ENCODE results near the gene FXYD3.
A peak's percentile ranks its signal among the peaks of the same experiment; 100 is the strongest.

The FXYD3 gene

DNA sequence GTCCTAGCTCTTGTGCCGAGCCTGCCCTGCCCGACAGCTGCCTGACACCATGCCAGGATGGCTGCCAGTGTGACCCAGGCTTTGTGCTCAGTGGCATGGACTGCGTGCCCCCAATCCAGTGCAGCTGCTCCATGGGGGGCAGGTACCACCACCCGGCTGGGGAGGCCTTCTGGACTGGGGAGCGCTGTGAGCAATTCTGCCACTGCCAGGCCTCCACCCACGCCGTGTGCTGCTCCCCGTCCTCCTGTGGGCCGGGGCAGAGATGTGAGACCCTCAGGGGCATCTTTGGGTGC is 9.4 kb upstream of the FXYD3 start:
- no peak for DNase-seq (ENCODE audit: low read depth in 2 of 2)

DNA sequence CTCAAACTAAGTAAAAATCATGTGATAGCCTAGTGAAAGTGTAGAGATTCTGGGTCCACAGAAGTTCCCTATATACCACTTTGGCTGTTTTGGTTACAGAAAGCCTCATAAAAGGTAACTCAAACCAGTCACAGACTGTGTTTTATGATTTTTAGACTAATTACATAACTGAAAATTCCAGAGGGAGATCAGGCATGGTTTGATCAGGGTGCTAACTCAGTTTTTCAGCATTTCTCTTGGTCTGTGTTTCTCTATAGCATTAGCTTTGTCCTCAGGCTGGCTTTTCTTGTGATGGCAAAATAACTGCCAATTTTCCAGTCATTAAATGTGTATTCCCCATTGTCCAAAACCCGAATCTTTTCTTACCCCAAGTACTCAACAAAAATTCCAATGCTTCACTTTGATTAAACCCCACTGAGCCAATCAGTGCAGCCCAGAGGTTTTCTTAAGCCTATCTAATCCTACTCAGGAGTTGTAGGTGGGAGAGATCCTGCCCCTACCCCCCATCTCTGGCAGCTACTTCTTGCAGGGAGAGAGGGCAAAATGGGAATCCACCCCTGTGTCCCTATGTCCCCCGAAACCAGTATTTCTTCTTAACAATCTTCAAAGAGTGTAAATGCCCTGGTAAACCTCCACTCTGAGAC is 8.6 kb upstream of the FXYD3 start:
- DNase-seq (ENCODE audit: low read depth in 2 of 2) = no peak

- DNase-seq (ENCODE audit: low read depth in 2 of 2) = no peak
These were observed 8.1 kb upstream of the FXYD3 start for GRCh38 chr19:35107545-35107944.

GRCh38 chr19:35108730-35109129 is 6.9 kb upstream of the FXYD3 start:
- DNase-seq (ENCODE audit: low read depth in 2 of 2) = no peak

DNA sequence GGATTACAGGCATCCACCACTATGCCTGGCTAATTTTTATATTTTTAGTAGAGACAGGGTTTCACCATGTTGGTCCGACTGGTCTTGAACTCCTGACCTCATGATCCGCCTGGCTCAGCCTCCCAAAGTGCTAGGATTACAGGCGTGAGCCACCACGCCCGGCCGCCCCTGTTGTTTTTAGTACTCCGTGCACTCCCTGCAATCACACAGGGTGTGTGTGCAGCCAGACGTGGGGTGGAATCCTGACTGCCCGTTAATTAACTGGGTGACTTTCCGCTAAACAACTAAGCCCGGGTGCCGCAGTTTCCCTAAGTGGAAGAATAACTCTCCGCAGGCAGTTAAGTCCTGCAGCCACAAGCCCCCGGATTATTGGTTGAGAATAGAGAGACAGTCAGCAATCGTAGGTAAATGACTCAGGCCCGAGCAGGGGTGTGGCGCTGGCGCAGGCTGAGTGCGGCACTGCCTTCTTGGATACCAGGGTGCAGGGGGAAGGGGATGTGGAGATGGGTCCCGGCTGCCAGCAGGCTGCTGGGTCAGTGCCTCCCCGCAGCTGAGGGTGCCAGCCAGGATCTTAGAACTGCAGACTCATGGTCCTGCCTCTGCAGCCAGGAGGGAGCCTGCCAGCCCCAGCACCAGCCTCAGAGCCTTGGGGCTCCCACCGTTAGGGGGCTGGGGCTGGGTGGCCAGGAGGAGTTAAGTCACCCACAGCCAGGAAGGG is 6.1 kb upstream of the FXYD3 start:
- no peak for DNase-seq (ENCODE audit: low read depth in 2 of 2)

DNA sequence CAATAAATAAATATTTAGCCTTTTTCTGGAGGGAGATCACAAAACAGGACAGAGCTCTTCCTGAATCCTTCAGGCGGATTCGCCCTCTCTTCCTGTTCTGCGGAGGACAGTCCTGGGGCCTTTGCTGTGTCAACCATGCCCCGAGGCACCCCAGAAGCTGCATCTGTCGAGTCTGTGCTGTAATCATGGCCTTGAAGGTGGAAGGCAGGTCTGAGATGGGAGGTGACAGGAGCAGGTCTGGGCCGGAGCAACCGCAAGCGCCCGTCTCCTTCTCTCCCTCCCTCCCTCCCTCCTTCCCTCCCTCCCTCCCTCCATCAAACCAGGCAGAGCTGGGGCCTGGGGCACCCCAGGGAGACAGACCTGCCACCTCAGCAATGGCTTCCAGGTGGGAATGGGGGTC is 4.6 kb upstream of the FXYD3 start:
- DNase-seq (ENCODE audit: low read depth in 2 of 2) = no peak

GRCh38 chr19:35112995-35113688 is 2.5 kb upstream of the FXYD3 start:
- DNase-seq (ENCODE audit: low read depth in 2 of 2) = no peak

GRCh38 chr19:35114353-35115176 is 1.1 kb upstream of the FXYD3 start:
- no peak for DNase-seq (ENCODE audit: low read depth in 2 of 2)

GRCh38 chr19:35116072-35116801 is 614 bp downstream of the FXYD3 start:
- no peak for DNase-seq (ENCODE audit: low read depth in 2 of 2)

- DNase-seq (ENCODE audit: low read depth in 2 of 2) = no peak
These were observed 1.5 kb downstream of the FXYD3 start for GRCh38 chr19:35117116-35117515.

GRCh38 chr19:35117799-35118198 is 2.2 kb downstream of the FXYD3 start:
- no peak for DNase-seq (ENCODE audit: low read depth in 2 of 2)

GRCh38 chr19:35118268-35119020 is 2.8 kb downstream of the FXYD3 start:
- DNase-seq (ENCODE audit: low read depth in 2 of 2) = no peak

GRCh38 chr19:35119091-35119490 is 3.5 kb downstream of the FXYD3 start:
- DNase-seq (ENCODE audit: low read depth in 2 of 2) = no peak

- no peak for DNase-seq (ENCODE audit: low read depth in 2 of 2)
These were observed 4.0 kb downstream of the FXYD3 start for GRCh38 chr19:35119578-35120155.

- peak; percentile 56 to 63 for DNase-seq (ENCODE audit: low read depth in 2 of 2)
These were observed 4.9 kb downstream of the FXYD3 start for GRCh38 chr19:35120492-35120891.

DNA sequence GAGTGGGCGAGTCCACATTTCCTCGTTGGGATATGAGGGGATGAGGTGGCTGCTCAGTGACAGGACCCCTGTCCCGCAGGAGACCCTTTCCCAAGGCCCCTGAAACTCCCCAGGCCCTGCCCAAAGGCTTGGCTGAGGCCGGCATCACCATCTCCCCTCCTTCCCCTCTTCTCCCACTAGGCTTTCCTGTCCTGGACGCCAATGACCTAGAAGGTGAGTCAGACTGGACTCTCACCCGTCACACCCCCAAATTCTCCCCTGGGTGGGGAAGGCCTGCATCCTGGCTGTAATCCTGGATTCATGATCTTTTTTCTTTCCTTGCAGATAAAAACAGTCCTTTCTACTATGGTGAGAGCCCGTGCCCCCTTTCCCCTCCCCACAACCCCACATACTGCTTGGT is 5.3 kb downstream of the FXYD3 start:
- DNase-seq (ENCODE audit: low read depth in 2 of 2) = no peak

GRCh38 chr19:35122687-35123551 is 7.3 kb downstream of the FXYD3 start:
- no peak for DNase-seq (ENCODE audit: low read depth in 2 of 2)

DNA sequence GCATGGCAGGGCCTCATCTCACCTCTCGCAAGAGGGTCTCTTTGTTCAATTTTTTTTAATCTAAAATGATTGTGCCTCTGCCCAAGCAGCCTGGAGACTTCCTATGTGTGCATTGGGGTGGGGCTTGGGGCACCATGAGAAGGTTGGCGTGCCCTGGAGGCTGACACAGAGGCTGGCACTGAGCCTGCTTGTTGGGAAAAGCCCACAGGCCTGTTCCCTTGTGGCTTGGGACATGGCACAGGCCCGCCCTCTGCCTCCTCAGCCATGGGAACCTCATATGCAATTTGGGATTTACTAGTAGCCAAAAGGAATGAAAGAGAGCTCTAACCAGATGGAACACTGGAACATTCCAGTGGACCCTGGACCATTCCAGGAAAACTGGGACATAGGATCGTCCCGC is 8.0 kb downstream of the FXYD3 start:
- no peak for DNase-seq (ENCODE audit: low read depth in 2 of 2)
